GM18511 (cell line): Measurements from ENCODE around the gene DLGAP4.

Source experiments
- ATAC-seq: cut with Tn5 transposase; IDR thresholded peaks from one replicate; pipeline ENCODE4 v1.9.1; 2021; ENCODE audit warnings: mild to moderate bottlenecking, moderate library complexity; ENCODE audit not compliant: unreplicated experiment

The DLGAP4 gene

GRCh38 chr20:36349384-36350170, 43.4 kb downstream of the DLGAP4 start:
- no peak for ATAC-seq

- ATAC-seq = no peak
Observed at GRCh38 chr20:36350439-36350838, 44.3 kb downstream of the DLGAP4 start.

GRCh38 chr20:36351937-36352336, 45.8 kb downstream of the DLGAP4 start:
- no peak for ATAC-seq

- ATAC-seq = no peak
Observed at GRCh38 chr20:36352843-36353553, 46.9 kb downstream of the DLGAP4 start.

GRCh38 chr20:36353740-36354139, 47.6 kb downstream of the DLGAP4 start:
- no peak for ATAC-seq

- ATAC-seq = no peak
Observed at GRCh38 chr20:36355469-36356171, 49.5 kb downstream of the DLGAP4 start.

- no peak for ATAC-seq
Observed at GRCh38 chr20:36359668-36360406, 53.7 kb downstream of the DLGAP4 start.

- ATAC-seq = no peak
Observed at GRCh38 chr20:36360429-36360828, 54.3 kb downstream of the DLGAP4 start.

GRCh38 chr20:36361406-36361805, 55.3 kb downstream of the DLGAP4 start:
- no peak for ATAC-seq

- ATAC-seq = no peak
Observed at GRCh38 chr20:36362261-36362660, 56.1 kb downstream of the DLGAP4 start.

GRCh38 chr20:36362978-36363713, 57.0 kb downstream of the DLGAP4 start:
- ATAC-seq = no peak

GRCh38 chr20:36364506-36364905, 58.4 kb downstream of the DLGAP4 start:
- ATAC-seq = no peak

- no peak for ATAC-seq
Observed at GRCh38 chr20:36366623-36367369, 60.7 kb downstream of the DLGAP4 start.

GRCh38 chr20:36367370-36367745, 61.2 kb downstream of the DLGAP4 start:
- ATAC-seq = no peak

- ATAC-seq = no peak
Observed at GRCh38 chr20:36367907-36368799, 62.0 kb downstream of the DLGAP4 start.

- ATAC-seq = no peak
Observed at GRCh38 chr20:36368869-36369268, 62.7 kb downstream of the DLGAP4 start.

- ATAC-seq = no peak
Observed at GRCh38 chr20:36369739-36370138, 63.6 kb downstream of the DLGAP4 start.

- ATAC-seq = no peak
Observed at GRCh38 chr20:36370991-36371790, 65.1 kb downstream of the DLGAP4 start.
